GM12878 (cell line): ENCODE measurements around the gene SPATA31D1. TPM values are rescaled to one million over a fixed set of nuclear protein-coding genes. Genes with fewer than 3 reads are reported as not detected.

Experiments
- ATAC-seq: fragments of 200-7000 bp; cut with Tn5 transposase; 3 replicates; pipeline ENCODE4 v1.9.1; 2020; ENCODE audit warnings: mild to moderate bottlenecking, moderate library complexity
- BruUV-seq: library from RNA; stranded (reverse); fragments of 400-500 nt; replicated peaks from 2 replicates; lab custom pipeline; 2021; lab: Mats Ljungman, UMichigan
- CTCF ChIA-PET: fragments of 300-600 bp; sonication (Branson Sonifier 250); formaldehyde crosslinking; extraction: SDS; loops from one replicate; lab custom pipeline; 2021; ENCODE audit warnings: inconsistent platforms; lab: Yijun Ruan, JAX
- POLR2A ChIA-PET: fragments of 350-600 bp; formaldehyde crosslinking; extraction: SDS; loops from one replicate; lab custom pipeline; 2021; ENCODE audit warnings: inconsistent platforms; lab: Charles Lee
- RAD21 ChIA-PET: fragments of 300-600 bp; sonication (Branson Sonifier 250); formaldehyde crosslinking; loops from one replicate; lab custom pipeline; 2023; ENCODE audit warnings: antibody characterized with exemption; ENCODE audit not compliant: unreplicated experiment; lab: Charles Lee
- SMC1A ChIA-PET: fragments of 300-600 bp; sonication (Branson Sonifier 250); formaldehyde crosslinking; loops from one replicate; lab custom pipeline; 2023; ENCODE audit not compliant: unreplicated experiment, uncharacterized antibody; lab: Charles Lee
- DNase-seq: peaks from one replicate; pipeline ENCODE4 v3.0.0-alpha.2; 2011; ENCODE audit warnings: low read depth, low spot score
- FAIRE-seq: peaks from 3 replicates; lab custom pipeline; 2011; peaks lifted over from hg19 to GRCh38; lab: Jason Lieb, UNC
- H2AFZ ChIP-seq: 2 replicates; pipeline ENCODE4 v1.6.0; 2011; ENCODE audit warnings: low read depth, low read length, control low read depth; ENCODE audit not compliant: control insufficient read depth
- H3K27ac ChIP-seq: 2 replicates; pipeline ENCODE4 v1.5.1; 2011; ENCODE audit warnings: control low read depth; ENCODE audit not compliant: control insufficient read depth, insufficient read depth
- H3K27me3 ChIP-seq, 2 experiments: replicated peaks in 1 of 2; 2 replicates each; pipeline versions ENCODE4 v1.6.0 to v1.6.1; 2011; ENCODE audit warnings: low read length in 1 of 2; ENCODE audit not compliant: control insufficient read depth in 2 of 2, insufficient read depth in 2 of 2
- H3K36me3 ChIP-seq, 2 experiments: 2 replicates each; pipeline ENCODE4 v1.5.1; 2011; ENCODE audit warnings: low read length in 1 of 2; ENCODE audit not compliant: control insufficient read depth in 2 of 2, insufficient read depth in 2 of 2
- H3K4me1 ChIP-seq: 2 replicates; pipeline ENCODE4 v1.6.1; 2011; ENCODE audit warnings: mild to moderate bottlenecking, low read length, moderate library complexity, mixed read lengths; ENCODE audit not compliant: control insufficient read depth, insufficient read depth
- H3K4me2 ChIP-seq: 2 replicates; pipeline ENCODE4 v1.6.0; 2011; ENCODE audit warnings: control low read depth; ENCODE audit not compliant: control insufficient read depth, insufficient read depth
- H3K4me3 ChIP-seq: fragments of 200-600 bp; sonication (generic); 2 replicates; pipeline ENCODE4 v1.5.1; 2016
- H3K79me2 ChIP-seq: 2 replicates; pipeline ENCODE4 v1.6.0; 2011; ENCODE audit warnings: low read length; ENCODE audit not compliant: control insufficient read depth, insufficient read depth
- H3K9ac ChIP-seq: 2 replicates; pipeline ENCODE4 v1.8.0; 2011; ENCODE audit warnings: low read length, control low read depth, mixed read lengths; ENCODE audit not compliant: control insufficient read depth, insufficient read depth
- H3K9me3 ChIP-seq: replicated peaks from 3 replicates; pipeline ENCODE4 v1.5.1; 2011; ENCODE audit warnings: mild to moderate bottlenecking, low read length; ENCODE audit not compliant: control insufficient read depth, insufficient read depth
- H4K20me1 ChIP-seq: 2 replicates; pipeline ENCODE4 v1.6.0; 2011; ENCODE audit not compliant: control insufficient read depth, insufficient read depth
- BCL11A ChIP-seq: IDR thresholded peaks from 2 replicates; pipeline ENCODE4 v1.6.1; 2011; ENCODE audit warnings: low read depth, low read length
- BRCA1 ChIP-seq: IDR thresholded peaks from 2 replicates; pipeline ENCODE4 v1.6.1; 2011; ENCODE audit warnings: low read depth, low read length, improper control_type of control experiment
- CEBPZ ChIP-seq: fragments of 150-350 bp; IDR thresholded peaks from 2 replicates; pipeline ENCODE4 v1.6.1; 2016; ENCODE audit warnings: low read depth, low read length
- CUX1 ChIP-seq: IDR thresholded peaks from 2 replicates; pipeline ENCODE4 v1.6.1; 2012; ENCODE audit warnings: improper control_type of control experiment, low read depth, low read length; ENCODE audit not compliant: insufficient replicate concordance
- KAT2A ChIP-seq: conservative IDR thresholded peaks from 2 replicates; pipeline ENCODE4 v1.6.1; 2011; ENCODE audit warnings: low read depth, low read length; ENCODE audit not compliant: control insufficient read depth
- KDM1A ChIP-seq: fragments of 200-600 bp; sonication (generic); IDR thresholded peaks from 2 replicates; pipeline ENCODE4 v1.6.1; 2016; ENCODE audit warnings: borderline replicate concordance
- MTA2 ChIP-seq: fragments of 450-650 bp; IDR thresholded peaks from 2 replicates; pipeline ENCODE4 v1.6.1; 2016; ENCODE audit warnings: low read depth, mild to moderate bottlenecking, moderate library complexity
- NFYB ChIP-seq: IDR thresholded peaks from 2 replicates; pipeline ENCODE4 v1.6.1; 2011; ENCODE audit warnings: low read depth, mild to moderate bottlenecking, low read length, improper control_type of control experiment, moderate library complexity; ENCODE audit not compliant: insufficient read depth
- ZBTB40 ChIP-seq: fragments of 450-650 bp; IDR thresholded peaks from 2 replicates; pipeline ENCODE4 v1.6.1; 2016; ENCODE audit warnings: mild to moderate bottlenecking, moderate library complexity, borderline replicate concordance
- ZNF622 ChIP-seq: fragments of 450-650 bp; IDR thresholded peaks from 2 replicates; pipeline ENCODE4 v1.6.1; 2017; ENCODE audit warnings: mild to moderate bottlenecking, inconsistent platforms
- in situ Hi-C: fragments of 300-500 bp; cut with MboI; formaldehyde crosslinking; loops from 9 replicates; pipeline ENCODE4 v1.14.3; 2018; ENCODE audit warnings: mixed read lengths
- intact Hi-C: fragments of 100-400 bp; cut with micrococcal nuclease; formaldehyde crosslinking; loops from one replicate; pipeline ENCODE4 v1.14.2; 2022; ENCODE audit not compliant: unreplicated experiment
- polyA plus RNA-seq, 11 experiments: library from polyadenylated mRNA; depleted of rRNA in 4 of 11; unstranded in 6 of 11; stranded (reverse) in 5 of 11; fragments of >200 nt; fragmentation: Nextera tagmentation in 4 of 11; fragmentation: Illumina TruSeq in 1 of 11; extraction: Ambion mirVana in 4 of 11; extraction: Trizol in 1 of 11; gene quantifications; 1 replicate in 1 of 11; 2 replicates in 10 of 11; pipeline versions ENCODE4 v1.2.1 to v1.2.3, GENCODE V29; 2011 to 2016; ENCODE audit warnings: inconsistent platforms in 2 of 11, missing spikeins in 2 of 11, low read depth in 1 of 11
- total RNA-seq, 4 experiments: library from RNA; depleted of rRNA in 3 of 4; stranded (reverse); fragments of >200 nt in 3 of 4; fragmentation: Illumina TruSeq in 1 of 4; extraction: Trizol in 1 of 4; gene quantifications; 2 replicates each; pipeline versions ENCODE4 v1.2.1 to v1.2.3, GENCODE V29; 2013 to 2021

The SPATA31D1 gene
- total and polyA plus RNA-seq, 10 of the 15 experiments (the other 5 are each of a cell fraction or from before 2014, with no cell fraction given): 0.01 to 0.45 (median 0.05) TPM; not detected in 4

GRCh38 chr9:82021198-82021597 lies 32.6 kb downstream of the SPATA31D1 start:
- TF ChIP-seq CEBPZ: no peak
- no peak for TF ChIP-seq BCL11A
- TF ChIP-seq CUX1: no peak
- no peak for TF ChIP-seq NFYB
- no peak for TF ChIP-seq KAT2A
- no peak for TF ChIP-seq KDM1A
- no peak for TF ChIP-seq MTA2
- no peak for TF ChIP-seq ZNF622
- no peak for TF ChIP-seq ZBTB40
- TF ChIP-seq BRCA1: no peak

More at GRCh38 chr9:82021198-82021597, 32.6 kb downstream of the SPATA31D1 start:
- H3K4me2 ChIP-seq: no peak overlapping the region
- H3K79me2 ChIP-seq: no peaks in the 10 kb centered on the region
- H3K4me3 ChIP-seq: no peak overlapping the region
- in situ Hi-C loops (no loop called here), intact Hi-C loops (no loop called here)
- CTCF ChIA-PET: no interaction called here
- FAIRE-seq (no peak), ATAC-seq (no peak), DNase-seq (no peak)
- RAD21 ChIA-PET: no interaction called here
- H4K20me1 ChIP-seq: no peaks in the 10 kb centered on the region
- POLR2A ChIA-PET: no interaction called here
- no TSS peak for BruUV-seq
- no peaks in the 10 kb centered on the region for H3K9me3 ChIP-seq
- H3K9ac ChIP-seq: no peak overlapping the region
- H3K27ac ChIP-seq: no peak overlapping the region
- no peaks in the 10 kb centered on the region for H3K27me3 ChIP-seq
- SMC1A ChIA-PET: no interaction called here
- no peaks in the 10 kb centered on the region for H3K36me3 ChIP-seq
- no peaks in the 10 kb centered on the region for H3K4me1 ChIP-seq
- H2AFZ ChIP-seq: no peak overlapping the region
